Calu3 (cell line): ENCODE measurements around the gene CCDC87. TPM values are rescaled to one million over a fixed set of nuclear protein-coding genes. Genes with fewer than 3 reads are reported as not detected.
"Not testable (repeated sequence)": the region's sequence is repeated elsewhere in the genome, so short reads cannot be mapped to it uniquely, and the experiment has no call there.

Experiments
- BruUV-seq: library from RNA; stranded (reverse); fragments of 400-500 nt; replicated peaks from 2 replicates; lab custom pipeline; 2021; lab: Mats Ljungman, UMichigan
- CTCF ChIA-PET: fragments of 300-600 bp; sonication (Branson Sonifier 250); formaldehyde crosslinking; loops from one replicate; lab custom pipeline; 2022; ENCODE audit warnings: antibody characterized with exemption; lab: Charles Lee
- DNase-seq: peaks from one replicate; pipeline ENCODE4 v3.0.0; 2022
- H3K27ac Mint-ChIP-seq: one replicate; pipeline ENCODE4 v1.8.0; 2022; ENCODE audit warnings: mixed read lengths; ENCODE audit not compliant: unreplicated experiment
- H3K27me3 Mint-ChIP-seq: one replicate; pipeline ENCODE4 v1.8.0; 2022; ENCODE audit warnings: mixed read lengths; ENCODE audit not compliant: unreplicated experiment
- H3K36me3 Mint-ChIP-seq: one replicate; pipeline ENCODE4 v1.8.0; 2022; ENCODE audit warnings: mild to moderate bottlenecking, moderate library complexity, mixed read lengths; ENCODE audit not compliant: insufficient read depth, unreplicated experiment
- H3K4me1 Mint-ChIP-seq: one replicate; pipeline ENCODE4 v1.8.0; 2022; ENCODE audit warnings: mild to moderate bottlenecking, low read depth, mixed read lengths; ENCODE audit not compliant: unreplicated experiment
- H3K4me3 Mint-ChIP-seq: one replicate; pipeline ENCODE4 v1.8.0; 2022; ENCODE audit warnings: mild to moderate bottlenecking, low read depth, moderate library complexity, mixed read lengths; ENCODE audit not compliant: unreplicated experiment
- H3K9me3 Mint-ChIP-seq: one replicate; pipeline ENCODE4 v1.8.0; 2022; ENCODE audit warnings: low read depth, mixed read lengths; ENCODE audit not compliant: unreplicated experiment
- intact Hi-C: fragments of 100-400 bp; cut with micrococcal nuclease; formaldehyde crosslinking; loops from one replicate; pipeline ENCODE4 v1.10.0; 2022; ENCODE audit not compliant: unreplicated experiment
- total RNA-seq: library from RNA; stranded (reverse); gene quantifications from 2 replicates; pipeline ENCODE4 v1.2.3, GENCODE V29; 2022
- TF ChIP-seq, protein P1 (sequence below): fragments of 200-600 bp; IDR thresholded peaks from one replicate; pipeline ENCODE4 v1.8.0; 2022; ENCODE audit warnings: antibody characterized with exemption; ENCODE audit not compliant: unreplicated experiment

CCDC87 gene
- total RNA-seq, 1 experiment from 2014 or later, result 1.0 TPM

GRCh38 chr11:66612458-66612857 lies 19.6 kb upstream of the CCDC87 start:
- Mint-ChIP-seq H3K27me3 (no peaks in the 10 kb centered on the region), H3K36me3 (peaks cover 25% of the 10 kb centered on the region), H3K4me1 (no peaks in the 10 kb centered on the region), H3K9me3 (no peaks in the 10 kb centered on the region), H3K4me3 (no peak overlapping the region), H3K27ac (no peak overlapping the region)
- intact Hi-C loops, result no loop called here
- no TSS peak for BruUV-seq
- TF ChIP-seq, protein P1, sequence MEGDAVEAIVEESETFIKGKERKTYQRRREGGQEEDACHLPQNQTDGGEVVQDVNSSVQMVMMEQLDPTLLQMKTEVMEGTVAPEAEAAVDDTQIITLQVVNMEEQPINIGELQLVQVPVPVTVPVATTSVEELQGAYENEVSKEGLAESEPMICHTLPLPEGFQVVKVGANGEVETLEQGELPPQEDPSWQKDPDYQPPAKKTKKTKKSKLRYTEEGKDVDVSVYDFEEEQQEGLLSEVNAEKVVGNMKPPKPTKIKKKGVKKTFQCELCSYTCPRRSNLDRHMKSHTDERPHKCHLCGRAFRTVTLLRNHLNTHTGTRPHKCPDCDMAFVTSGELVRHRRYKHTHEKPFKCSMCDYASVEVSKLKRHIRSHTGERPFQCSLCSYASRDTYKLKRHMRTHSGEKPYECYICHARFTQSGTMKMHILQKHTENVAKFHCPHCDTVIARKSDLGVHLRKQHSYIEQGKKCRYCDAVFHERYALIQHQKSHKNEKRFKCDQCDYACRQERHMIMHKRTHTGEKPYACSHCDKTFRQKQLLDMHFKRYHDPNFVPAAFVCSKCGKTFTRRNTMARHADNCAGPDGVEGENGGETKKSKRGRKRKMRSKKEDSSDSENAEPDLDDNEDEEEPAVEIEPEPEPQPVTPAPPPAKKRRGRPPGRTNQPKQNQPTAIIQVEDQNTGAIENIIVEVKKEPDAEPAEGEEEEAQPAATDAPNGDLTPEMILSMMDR, result no peak
- CTCF ChIA-PET, result no interaction called here
- no peak for DNase-seq

DNA sequence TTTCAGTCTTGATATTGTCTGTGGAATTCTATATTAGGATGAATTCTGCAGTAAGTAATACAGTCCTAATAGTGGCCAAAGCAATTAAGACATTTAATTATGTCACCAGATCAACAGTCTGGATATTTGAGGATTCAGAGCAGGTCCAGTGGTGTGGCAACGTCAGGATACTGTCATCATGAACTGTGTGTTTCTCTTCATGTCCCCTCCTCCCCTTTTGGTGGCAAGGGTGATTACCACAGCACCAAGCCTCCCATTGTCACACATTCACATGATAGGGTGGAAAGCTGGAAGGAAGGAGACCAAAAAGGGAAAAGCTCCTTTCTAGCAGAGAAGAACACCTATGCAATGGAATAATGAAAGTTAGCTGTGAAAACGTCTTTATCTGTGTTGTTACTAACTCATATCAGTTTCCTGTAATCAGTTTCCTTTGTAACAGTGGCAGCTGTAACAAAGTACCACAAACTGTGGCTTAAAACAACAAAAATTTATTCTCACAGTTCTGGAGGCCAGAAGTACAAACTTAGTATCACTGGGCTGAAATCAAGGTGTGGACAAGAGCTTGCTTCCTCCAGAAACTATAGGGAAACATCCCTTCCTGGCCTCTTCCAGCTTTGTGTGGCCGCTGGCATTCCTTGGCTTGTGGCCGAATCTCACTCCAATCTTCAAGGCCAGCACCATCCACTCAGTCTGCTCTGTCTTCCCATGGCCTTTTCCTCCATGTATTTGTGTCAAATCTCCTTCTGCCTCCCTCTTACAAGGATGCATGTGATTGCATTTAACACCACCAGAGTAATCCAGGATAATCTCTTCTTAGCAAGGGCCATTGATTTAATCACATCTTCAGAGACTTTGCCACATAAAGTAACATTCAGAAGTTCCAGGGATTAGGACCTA lies 17.1 kb upstream of the CCDC87 start:
- Mint-ChIP-seq H3K27ac (no peak overlapping the region), H3K4me1 (no peaks in the 10 kb centered on the region), H3K4me3 (no peak overlapping the region), H3K36me3 (peaks cover under 1% of the 10 kb centered on the region), H3K9me3 (no peaks in the 10 kb centered on the region), H3K27me3 (no peaks in the 10 kb centered on the region)
- BruUV-seq, result no TSS peak
- DNase-seq, result no peak
- CTCF ChIA-PET, result no interaction called here
- TF ChIP-seq, protein P1, result no peak
- intact Hi-C loops, result no loop called here

DNA sequence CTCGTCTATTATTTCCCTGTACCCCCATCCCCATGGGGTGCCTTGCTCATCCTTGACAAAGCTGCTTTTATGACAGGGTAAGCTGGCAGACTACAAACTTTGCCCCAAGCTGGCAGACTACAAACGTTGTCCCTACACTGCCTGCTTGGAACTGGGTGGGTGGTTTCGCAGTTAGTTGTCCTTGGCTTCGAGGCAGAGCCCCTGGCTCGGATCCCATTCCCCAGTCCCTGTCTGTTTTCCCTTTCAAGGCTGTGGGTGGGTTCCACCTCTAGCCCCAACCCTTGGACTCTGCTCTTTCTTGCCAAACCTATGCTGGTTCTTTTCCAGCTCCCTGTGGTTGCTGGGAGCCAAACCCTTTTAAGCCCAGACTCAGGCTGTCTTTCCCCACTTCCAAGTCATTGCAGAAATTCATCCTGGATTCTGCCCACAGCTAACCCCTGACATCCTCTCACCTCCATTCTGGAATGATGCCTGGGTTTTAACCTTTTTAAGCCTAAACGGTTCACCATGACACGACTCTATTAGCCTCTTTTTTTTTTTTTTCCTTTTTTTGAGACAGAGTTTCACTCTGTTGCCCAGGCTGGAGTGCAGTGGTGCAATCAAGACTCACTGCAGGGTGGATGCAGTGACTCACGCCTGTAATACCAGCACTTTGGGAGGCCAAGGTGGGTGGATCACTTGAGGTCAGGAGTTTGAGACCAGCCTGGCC lies 14.4 kb upstream of the CCDC87 start:
- Mint-ChIP-seq H3K27ac (no peak overlapping the region), H3K27me3 (no peaks in the 10 kb centered on the region), H3K4me1 (no peaks in the 10 kb centered on the region), H3K4me3 (no peak overlapping the region), H3K9me3 (no peaks in the 10 kb centered on the region), H3K36me3 (no peaks in the 10 kb centered on the region)
- CTCF ChIA-PET, result no interaction called here
- BruUV-seq, result no TSS peak
- TF ChIP-seq, protein P1, result no peak
- intact Hi-C loops, result no loop called here
- no peak for DNase-seq

GRCh38 chr11:66606608-66607007 lies 13.7 kb upstream of the CCDC87 start:
- H3K4me3 Mint-ChIP-seq, H3K36me3 Mint-ChIP-seq, H3K27me3 Mint-ChIP-seq, DNase-seq, intact Hi-C loops, H3K27ac Mint-ChIP-seq, H3K4me1 Mint-ChIP-seq, CTCF ChIA-PET, H3K9me3 Mint-ChIP-seq, BruUV-seq: not testable (repeated sequence)
